Endothelial cell of hepatic sinusoid (primary cell): ENCODE measurements around the gene CYP24A1.
"Not testable (repeated sequence)": the region's sequence is repeated elsewhere in the genome, so short reads cannot be mapped to it uniquely, and the experiment has no call there.

ENCODE experiments used
- in situ Hi-C: cut with HindIII; loops from 2 replicates; pipeline ENCODE4 v1.10.0; 2017; ENCODE audit warnings: low sequenced_read_pairs

The CYP24A1 gene

DNA sequence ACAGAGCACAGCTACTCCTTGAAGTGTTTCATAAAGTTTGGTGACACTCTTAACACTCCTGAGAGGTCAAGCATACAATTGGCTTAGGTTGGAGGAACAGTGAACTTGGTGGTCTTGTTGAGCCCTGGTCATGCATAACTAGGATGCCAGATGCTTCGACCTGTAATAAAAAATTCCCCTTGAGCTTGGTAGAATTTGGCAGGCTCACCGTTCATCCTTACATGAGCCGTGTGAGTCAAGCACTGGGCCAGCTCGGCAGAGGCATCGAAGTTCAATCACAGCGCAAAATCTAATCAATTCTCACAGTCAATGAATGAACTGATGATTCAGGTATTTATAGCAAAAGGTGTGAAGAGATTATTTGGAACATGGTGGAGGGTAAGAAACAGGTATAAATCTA lies 33.7 kb downstream of the CYP24A1 start:
- in situ Hi-C loops, result no loop called here

- in situ Hi-C loops, result no loop called here
These were observed 34.6 kb downstream of the CYP24A1 start for GRCh38 chr20:54139188-54139587.

GRCh38 chr20:54138427-54138826 lies 35.4 kb downstream of the CYP24A1 start:
- in situ Hi-C loops, result no loop called here

DNA sequence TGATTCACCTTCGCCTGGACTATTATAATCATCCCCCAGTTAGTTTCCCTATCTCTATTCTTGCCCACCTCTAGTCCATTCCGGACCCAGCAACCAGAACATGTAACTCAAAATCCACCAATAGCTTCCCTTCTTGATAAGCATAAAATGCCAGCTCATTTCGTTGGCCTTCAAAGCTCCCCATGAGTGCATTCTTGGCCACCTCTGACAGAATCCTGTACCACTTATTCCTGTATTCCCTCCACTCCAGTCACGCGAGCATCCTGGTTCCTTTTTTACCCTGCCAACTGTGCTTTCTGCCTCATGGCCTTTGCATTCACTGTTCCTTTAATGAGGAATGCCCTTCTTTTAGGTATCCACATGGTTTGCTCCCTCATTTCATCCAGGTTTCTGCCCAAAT lies 36.7 kb downstream of the CYP24A1 start:
- in situ Hi-C loops, result no loop called here

DNA sequence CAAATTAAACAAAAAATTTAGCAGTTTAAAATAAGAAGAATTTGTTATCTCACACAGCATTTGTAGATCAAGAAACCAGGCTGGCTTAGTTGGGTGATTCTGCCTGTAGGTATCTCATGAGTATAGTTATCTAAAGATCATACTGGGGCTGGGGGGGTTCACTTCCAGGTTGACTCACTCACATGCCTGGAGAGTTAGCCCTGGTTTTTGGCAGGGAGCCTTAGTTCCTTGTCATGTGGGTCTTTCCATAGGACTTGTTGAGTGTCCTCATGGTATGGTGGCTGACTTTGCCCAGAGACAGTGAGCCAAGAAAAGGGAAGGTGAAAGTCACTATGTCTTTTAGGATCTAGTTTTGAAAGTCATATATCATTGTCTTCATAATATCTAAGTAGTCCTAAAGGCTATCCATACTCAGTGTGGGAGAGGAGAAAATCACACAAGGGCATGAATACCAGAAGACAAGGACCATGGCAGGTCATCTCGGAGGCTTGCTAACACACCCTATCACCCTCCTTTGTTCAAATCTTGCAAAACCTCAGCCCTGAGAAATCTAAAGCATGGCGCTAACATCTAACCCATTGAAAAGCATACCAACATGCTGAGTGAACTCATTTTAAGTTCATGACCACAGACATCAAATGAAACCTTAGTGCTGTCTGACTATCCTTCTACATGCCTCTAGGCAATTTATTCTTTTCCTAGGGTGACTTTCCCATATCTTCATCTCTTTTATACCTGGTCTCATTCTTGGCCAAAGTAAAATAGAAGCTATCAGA lies 39.2 kb downstream of the CYP24A1 start:
- in situ Hi-C loops, result no loop called here

DNA sequence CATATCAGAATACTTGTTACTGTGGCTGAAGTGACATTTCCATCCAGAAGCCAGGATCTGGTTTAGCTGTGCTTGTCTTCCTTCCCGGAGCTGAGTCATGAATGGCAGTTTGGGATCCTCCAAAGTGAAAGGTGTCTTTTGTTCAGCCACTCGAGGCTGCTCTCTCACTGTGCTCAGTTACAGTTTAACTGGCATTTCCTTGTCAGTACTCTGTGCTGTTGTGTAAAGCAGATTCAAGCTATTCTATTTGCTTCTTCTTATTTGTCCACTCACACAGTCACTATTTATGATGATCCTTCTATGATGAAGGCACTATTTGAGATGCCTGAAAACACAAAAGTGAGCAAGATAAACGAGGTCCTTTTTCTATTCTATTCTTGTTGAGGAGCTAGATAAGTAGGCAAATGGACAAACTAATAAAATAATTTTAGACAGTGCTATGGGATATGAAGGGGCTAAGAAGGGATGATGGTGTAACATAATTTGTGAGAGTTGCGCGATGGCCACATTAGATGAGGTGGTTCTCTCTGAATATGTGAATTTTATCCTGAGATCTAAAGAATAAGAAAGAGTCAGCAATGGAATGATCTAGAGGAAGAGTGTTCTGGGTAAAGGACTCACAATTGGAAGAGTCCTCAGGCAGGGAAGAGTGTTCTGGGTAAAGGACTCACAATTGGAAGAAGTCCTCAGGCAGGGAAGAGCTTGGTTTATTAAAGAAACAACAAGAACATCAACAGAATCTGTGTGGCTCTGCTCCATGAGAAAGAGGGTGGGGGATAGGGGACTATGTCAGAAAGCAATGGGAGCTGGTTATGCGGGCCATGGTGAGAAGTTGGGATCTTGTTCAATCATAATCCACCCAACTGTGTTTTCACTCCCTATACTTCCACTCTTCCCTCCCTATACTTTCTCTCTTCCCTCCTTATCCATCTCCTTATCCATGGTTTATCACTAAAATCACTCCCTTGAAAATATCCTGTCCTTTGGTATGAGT lies 40.1 kb downstream of the CYP24A1 start:
- in situ Hi-C loops, result no loop called here

DNA sequence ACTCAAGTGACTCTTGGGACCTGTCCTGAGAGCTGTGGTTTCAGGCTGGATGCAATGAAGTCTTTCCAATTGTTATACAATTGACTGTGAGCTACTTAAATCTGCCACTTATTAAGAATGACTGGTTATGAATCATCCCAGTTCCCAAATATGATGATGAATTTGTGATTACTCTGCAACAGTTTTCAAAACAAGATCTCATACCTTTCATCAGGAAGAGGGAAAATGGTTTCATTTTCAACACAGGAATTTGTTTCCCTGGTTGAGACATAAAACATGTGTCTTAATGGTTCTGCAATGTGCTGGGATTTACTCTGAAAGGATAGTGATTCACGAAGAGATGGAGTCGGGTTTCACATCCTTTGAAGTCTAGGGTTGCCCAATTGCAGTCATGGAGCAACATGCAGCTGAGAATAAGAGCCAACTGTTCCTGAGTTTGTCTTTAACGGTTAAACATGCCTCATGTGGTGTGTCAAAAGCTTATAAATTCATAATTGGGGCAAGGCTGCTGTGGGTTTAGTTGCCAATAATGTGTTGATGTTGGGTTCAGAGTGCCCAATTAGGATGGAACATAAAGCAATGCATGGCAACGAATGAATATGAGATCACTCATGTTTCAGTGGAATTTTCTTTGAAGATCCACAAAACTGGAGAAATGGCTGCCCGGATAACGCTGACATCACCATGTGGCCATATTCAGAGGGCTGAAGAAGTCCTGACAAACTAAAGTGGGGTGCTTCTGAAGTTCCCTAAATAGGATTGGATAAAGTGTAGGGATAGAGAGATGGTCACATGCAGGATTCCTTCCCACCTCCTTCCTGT lies 41.0 kb downstream of the CYP24A1 start:
- in situ Hi-C loops, result no loop called here

DNA sequence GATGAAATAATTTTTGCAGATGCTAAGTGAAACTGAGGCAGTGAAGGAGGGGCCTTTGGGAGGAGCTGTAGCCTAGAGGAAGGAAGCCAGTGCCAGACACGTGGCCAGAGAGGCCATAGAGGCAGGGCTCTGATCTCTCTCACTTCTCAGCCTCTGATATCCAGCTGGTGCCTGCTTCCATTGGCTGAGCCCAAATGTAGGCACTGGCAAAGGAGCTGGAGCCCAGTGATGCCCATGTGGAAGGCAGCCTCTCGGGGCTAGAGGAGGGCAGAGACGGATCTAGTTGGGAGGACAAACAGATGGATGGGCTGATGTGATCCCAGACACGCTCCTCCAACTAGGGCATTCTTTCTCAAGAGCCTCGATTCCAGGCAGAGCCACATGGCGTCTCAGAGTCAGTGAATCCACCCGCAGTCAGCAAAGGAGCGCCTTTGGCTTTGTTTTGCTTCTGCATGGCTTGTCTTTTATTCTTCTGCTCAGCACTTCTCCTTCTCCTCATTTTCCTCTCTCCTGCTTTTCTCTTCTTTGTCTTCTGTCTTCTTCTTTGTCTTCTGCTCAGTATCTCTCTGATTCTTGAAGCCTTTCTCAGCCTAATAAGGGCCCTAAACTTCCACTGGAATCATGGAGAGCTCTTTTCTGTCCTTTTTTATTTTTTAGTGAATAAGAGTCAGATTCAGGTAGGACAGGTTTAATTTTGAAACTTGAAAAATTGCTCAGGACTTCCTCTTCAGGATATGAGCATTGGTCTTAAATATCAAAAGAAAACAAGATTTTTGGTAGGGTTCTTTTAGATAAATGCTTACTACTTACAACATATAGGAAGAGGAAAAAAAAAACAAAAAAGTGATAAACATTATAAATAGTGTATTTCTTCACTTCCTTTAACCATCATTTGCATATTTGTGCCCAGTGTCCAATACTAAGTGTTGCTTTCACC lies 41.8 kb downstream of the CYP24A1 start:
- in situ Hi-C loops, result no loop called here

DNA sequence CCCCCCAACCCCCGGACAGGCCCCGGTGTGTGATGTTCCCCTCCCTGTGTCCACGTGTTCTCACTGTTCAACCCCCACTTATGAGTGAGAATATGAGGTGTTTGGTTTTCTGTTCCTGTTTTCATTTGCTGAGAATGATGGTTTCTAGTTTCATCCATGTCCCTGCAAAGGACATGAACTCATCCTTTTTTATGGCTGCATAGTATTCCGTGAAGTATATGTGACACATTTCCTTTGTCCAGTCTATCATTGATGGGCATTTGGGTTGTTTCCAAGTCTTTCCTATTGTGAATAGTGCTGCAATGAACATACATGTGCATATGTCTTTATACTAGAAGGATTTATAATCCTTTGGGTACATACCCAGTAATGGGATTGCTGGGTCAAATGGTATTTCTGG lies 42.7 kb downstream of the CYP24A1 start:
- in situ Hi-C loops, result not testable (repeated sequence)

GRCh38 chr20:54129350-54129749 lies 44.4 kb downstream of the CYP24A1 start:
- in situ Hi-C loops, result no loop called here

DNA sequence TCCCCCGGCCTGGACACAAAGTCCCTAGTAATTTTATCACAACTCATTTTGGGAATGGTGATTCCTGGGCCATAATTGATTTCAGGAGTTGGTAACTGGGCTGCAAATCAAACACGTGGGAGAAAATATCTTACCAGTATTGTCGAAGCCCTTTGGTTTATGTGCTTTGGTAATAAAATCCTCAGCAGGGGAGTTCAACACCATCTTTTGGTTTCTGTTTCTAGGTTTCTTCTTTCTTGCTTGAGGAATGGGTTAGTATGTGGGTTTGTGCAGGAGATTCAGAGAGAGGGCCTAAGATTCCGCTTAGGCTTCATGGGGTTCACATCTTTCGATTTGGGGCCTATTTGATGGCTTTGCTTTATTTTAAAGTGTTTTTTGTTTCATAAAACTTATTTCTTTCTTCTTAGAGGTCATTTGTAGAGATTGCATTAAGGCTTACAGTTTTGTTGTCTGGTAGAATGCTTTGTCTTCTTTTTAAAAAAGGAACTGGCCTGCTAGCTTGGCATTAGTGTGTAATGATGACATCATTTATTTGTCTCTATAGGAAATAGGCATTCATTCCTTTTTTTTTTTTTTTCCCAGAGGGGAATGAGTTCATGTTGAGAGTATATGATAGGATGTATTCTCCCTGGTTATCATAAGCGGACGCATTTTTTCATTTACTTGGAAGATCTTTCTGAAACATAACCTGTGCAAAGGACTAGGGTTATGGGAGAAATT lies 45.8 kb downstream of the CYP24A1 start:
- in situ Hi-C loops, result no loop called here

- in situ Hi-C loops, result no loop called here
These were observed 46.8 kb downstream of the CYP24A1 start for GRCh38 chr20:54126806-54127655.

DNA sequence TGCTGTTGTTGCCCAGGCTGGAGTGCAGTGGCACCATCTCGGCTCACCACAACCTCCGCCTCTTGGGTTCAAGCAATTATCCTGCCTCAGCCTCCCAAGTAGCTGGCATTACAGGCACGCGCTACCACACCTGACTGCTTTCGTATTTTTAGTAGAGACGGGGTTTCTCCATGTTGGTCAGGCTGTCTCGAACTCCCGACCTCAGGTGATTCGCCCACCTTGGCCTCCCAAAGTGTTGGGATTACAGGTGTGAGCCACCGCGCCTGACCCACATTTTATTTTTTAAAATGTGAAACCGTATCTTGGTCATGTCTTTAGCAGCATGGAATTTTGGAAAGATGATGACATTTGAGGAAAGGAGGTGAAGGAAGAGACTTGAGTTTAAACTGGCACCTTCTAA lies 47.5 kb downstream of the CYP24A1 start:
- in situ Hi-C loops, result not testable (repeated sequence)

- in situ Hi-C loops, result no loop called here
These were observed 50.1 kb downstream of the CYP24A1 start for GRCh38 chr20:54123587-54124180.

GRCh38 chr20:54122681-54123586 lies 50.9 kb downstream of the CYP24A1 start:
- in situ Hi-C loops, result no loop called here

DNA sequence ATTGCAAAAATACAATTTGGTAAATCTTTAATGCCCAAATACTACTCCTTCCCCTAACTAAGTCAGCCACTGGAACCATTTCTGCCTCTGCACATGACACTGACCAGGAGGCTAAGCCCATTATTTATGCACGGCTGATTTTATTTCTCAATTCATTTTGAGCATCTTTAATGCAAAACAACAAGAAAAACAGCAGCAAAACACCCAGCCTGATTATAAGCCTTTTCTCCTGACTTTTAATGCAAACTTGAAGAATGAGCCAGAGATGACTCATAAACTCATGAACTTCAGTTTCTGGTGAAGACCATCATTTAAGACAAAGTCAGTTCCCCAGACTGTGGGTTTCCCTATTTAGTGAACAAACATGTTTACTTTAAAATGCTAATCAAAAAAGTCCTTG lies 51.6 kb downstream of the CYP24A1 start:
- in situ Hi-C loops, result no loop called here

DNA sequence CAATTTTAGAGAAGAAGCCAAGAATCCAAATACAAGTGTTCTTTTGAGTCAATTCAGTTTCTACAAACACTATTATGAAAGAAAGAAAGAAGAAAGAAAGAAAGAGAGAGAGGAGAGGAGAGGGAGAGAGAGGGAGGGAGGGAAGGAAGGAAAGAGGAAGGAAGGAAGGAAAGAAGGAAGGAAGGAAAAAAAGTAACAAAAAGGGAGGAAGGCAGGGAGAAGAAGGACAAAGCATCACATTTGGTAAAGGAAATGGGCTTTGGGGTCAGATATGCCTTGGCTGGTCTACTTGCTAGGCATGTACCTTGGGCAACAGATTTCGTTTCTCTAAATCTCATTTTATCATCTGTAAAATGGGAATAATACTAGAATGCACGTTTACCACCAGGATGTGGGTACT lies 54.0 kb downstream of the CYP24A1 start:
- in situ Hi-C loops, result no loop called here
